ENCODE data around the gene SYT3.
A peak's percentile ranks its signal among the peaks of the same experiment; 100 is the strongest.
"Not testable (repeated sequence)": the region's sequence is repeated elsewhere in the genome, so short reads cannot be mapped to it uniquely, and the experiment has no call there.

Gene SYT3

GRCh38 chr19:50604264-50605073 lies 35.2 kb downstream of the SYT3 start:
- peak in 1 of 3 donors; percentile 14 for DNase-seq (ENCODE audit: low read depth in 3 of 3)

GRCh38 chr19:50602935-50603334 lies 36.7 kb downstream of the SYT3 start:
- no peak for DNase-seq (ENCODE audit: low read depth in 3 of 3)

DNA sequence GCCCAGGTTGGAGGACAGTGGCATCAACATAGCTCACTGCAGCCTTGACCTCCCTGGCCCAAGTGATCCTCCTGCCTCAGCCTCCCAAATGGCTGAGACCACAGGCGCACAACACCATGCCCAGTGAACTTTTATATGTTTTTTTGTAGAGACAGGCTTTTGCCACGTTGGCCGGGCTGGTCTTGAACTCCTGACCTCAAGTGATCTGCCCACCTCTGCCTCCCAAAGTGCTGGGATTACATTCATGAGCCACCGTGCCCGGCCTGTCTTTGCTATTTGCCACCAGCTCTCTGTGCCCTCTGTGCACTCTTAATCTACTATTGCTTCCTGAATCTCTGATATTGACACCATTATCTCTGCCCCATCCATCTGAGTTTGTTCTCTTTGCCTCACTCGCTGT lies 37.2 kb downstream of the SYT3 start:
- no peak for DNase-seq (ENCODE audit: low read depth in 3 of 3)

GRCh38 chr19:50602089-50602422 lies 37.6 kb downstream of the SYT3 start:
- DNase-seq (ENCODE audit: low read depth in 3 of 3): no peak

GRCh38 chr19:50601407-50602088 lies 38.1 kb downstream of the SYT3 start:
- no peak for DNase-seq (ENCODE audit: low read depth in 3 of 3)

- no peak for DNase-seq (ENCODE audit: low read depth in 3 of 3)
Measured at GRCh38 chr19:50599427-50599826, 40.3 kb downstream of the SYT3 start.

DNA sequence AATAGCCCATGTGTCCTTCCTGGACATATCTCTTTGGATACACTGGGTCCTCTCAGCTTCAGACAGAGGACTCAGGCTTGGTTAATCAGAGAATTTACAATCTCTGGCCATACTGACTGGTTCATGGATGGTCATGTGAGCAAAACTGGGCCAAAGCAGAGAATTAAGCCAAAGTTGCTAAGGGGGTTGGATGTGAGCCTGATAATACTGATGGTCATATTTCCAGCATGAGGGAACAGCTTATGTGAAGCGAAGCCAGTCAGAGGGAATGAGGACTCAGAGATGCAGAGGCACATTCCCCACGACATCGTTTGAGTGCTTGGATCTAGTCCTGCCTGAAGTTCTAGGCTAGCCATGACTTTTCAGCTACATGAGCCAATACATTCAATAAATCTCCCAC lies 49.5 kb downstream of the SYT3 start:
- DNase-seq (ENCODE audit: low read depth in 3 of 3): no peak

- not testable (repeated sequence) for DNase-seq (ENCODE audit: low read depth in 3 of 3)
Measured at GRCh38 chr19:50581795-50582660, 57.7 kb downstream of the SYT3 start.

GRCh38 chr19:50580970-50581634 lies 58.6 kb downstream of the SYT3 start:
- DNase-seq (ENCODE audit: low read depth in 3 of 3): no peak

GRCh38 chr19:50580240-50580639 lies 59.4 kb downstream of the SYT3 start:
- DNase-seq (ENCODE audit: low read depth in 3 of 3): no peak

DNA sequence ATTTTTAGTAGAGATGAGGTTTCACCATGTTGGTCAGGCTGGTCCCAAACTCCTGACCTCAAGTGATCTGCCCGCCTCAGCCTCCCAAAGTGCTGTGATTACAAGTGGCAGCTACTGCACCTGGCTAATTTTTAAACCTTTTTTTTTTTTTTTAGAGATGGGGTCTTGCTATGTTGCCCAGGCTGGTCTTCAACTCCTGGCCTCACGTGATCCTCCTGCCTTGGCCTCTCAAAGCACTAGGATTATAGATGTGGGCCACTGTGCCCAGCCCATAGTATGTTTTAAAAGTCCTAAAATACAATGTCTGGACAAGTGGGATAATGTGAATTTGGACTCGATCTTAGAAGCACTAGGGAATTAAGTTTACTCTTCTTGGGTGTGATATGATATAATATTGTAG lies 62.9 kb downstream of the SYT3 start:
- not testable (repeated sequence) for DNase-seq (ENCODE audit: low read depth in 3 of 3)

DNA sequence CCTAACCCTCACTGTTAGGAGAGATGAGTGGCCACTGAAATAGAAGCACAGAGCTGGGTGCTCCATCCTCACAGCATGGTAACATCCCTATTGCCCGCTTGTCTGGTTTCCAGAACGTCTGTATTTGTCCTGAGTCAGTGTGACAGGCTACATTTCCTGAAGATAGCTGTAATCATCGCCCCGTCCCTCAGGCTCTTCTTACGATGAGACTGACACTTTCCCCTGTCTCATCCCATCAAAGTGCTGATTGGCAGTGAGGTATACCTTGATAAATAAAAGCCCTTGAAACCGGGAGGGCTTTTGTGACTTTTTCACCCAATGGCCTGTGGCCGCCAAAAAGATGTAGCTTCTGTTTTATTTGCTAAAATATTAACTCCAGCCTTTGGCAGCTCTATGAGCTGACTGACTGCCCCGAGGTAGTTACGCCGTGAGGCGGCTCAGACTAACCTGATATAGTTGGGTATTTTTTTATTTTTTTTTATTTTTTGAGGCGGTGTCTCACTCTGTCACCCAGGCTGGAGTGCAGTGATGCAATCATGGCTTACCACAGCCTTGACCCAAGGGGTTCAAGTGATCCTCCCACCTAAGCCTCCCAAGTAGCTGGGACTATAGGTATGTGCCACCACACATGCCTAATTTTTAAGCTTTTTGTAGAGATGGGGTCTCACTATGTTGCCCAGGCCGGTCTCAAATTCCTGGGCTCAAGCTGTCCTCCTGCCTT lies 65.8 kb downstream of the SYT3 start:
- no peak for DNase-seq (ENCODE audit: low read depth in 3 of 3)

All from stimulated activated CD4-positive, alpha-beta T cell treated with anti-CD3 and anti-CD28 coated beads, TNF-alpha, amount 100 ng/mL, for 48 hours (primary cell).